NCI-H1417 (cell line): Measurements from ENCODE around the gene TBX1.

Experiments
- DNase-seq, 3 experiments: peaks; one replicate each; lab custom pipeline; 2025; lab: John Stamatoyannopoulos, UW

TBX1 gene

GRCh38 chr22:19738664-19739447 is 21.7 kb upstream of the TBX1 start:
- no peak for DNase-seq

- DNase-seq: no peak
Measured at GRCh38 chr22:19739448-19739895, 21.1 kb upstream of the TBX1 start.

- DNase-seq: no peak
Measured at GRCh38 chr22:19739911-19740449, 20.6 kb upstream of the TBX1 start.

GRCh38 chr22:19740586-19740985 is 20.0 kb upstream of the TBX1 start:
- no peak for DNase-seq

- no peak for DNase-seq
Measured at GRCh38 chr22:19741053-19741452, 19.5 kb upstream of the TBX1 start.

GRCh38 chr22:19742160-19743066 is 18.2 kb upstream of the TBX1 start:
- DNase-seq: peak in 2 of 3 experiments; percentile 13 to 40

- no peak for DNase-seq
Measured at GRCh38 chr22:19743081-19743480, 17.5 kb upstream of the TBX1 start.

GRCh38 chr22:19743651-19744050 is 16.9 kb upstream of the TBX1 start:
- no peak for DNase-seq

- no peak for DNase-seq
Measured at GRCh38 chr22:19744350-19745006, 16.1 kb upstream of the TBX1 start.

GRCh38 chr22:19745155-19746101 is 15.2 kb upstream of the TBX1 start:
- no peak for DNase-seq

GRCh38 chr22:19746726-19747125 is 13.9 kb upstream of the TBX1 start:
- DNase-seq: no peak

- no peak for DNase-seq
Measured at GRCh38 chr22:19747551-19747950, 13.0 kb upstream of the TBX1 start.

GRCh38 chr22:19748139-19748538 is 12.4 kb upstream of the TBX1 start:
- no peak for DNase-seq

GRCh38 chr22:19748991-19749664 is 11.4 kb upstream of the TBX1 start:
- DNase-seq: no peak

- DNase-seq: no peak
Measured at GRCh38 chr22:19749876-19750275, 10.7 kb upstream of the TBX1 start.

- no peak for DNase-seq
Measured at GRCh38 chr22:19750507-19751490, 9.8 kb upstream of the TBX1 start.

- DNase-seq: no peak
Measured at GRCh38 chr22:19751497-19752245, 8.9 kb upstream of the TBX1 start.

- DNase-seq: no peak
Measured at GRCh38 chr22:19753090-19753842, 7.3 kb upstream of the TBX1 start.
